GM12872 (cell line): ENCODE data around the gene LPGAT1.

ENCODE experiments used
- TF ChIP-seq, protein P1 (sequence below): IDR thresholded peaks from 3 replicates; pipeline ENCODE4 v1.5.1; 2011; ENCODE audit warnings: low read depth, mild to moderate bottlenecking, low read length, moderate library complexity; ENCODE audit not compliant: insufficient read depth

LPGAT1 gene

DNA sequence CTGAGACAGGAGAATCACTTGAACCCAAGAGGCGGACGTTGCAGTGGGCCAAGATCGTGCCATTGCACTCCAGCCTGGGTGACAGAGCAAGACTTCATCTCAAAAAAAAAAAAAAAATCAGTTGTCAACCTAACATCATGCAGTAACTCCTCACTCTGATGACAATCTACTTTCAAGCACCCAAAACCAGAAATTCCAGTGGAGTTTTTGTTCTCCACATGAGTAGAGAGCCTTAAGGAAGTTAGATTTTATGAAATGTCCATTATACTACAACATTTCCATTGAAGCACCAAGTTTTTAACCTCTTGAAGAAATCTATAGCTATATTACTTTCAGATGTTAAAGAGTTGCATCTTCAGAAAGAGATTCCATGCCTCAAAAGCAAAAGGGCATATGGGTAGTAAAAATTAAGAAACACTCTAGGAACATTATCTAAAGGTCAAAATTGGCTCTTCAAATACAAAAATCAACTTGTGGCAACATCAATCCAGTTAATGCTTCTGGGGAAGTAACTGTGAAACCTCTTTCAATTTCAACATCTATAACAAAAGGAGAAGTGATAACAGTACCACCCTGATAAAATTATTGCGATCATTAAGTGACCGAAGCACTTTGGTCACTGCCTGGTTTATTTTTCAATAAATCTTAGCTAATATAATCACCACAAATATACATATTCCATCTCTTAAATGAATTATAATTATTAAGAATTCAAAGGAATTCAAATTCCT, 7.7 kb downstream of the LPGAT1 start:
- TF ChIP-seq, protein P1, sequence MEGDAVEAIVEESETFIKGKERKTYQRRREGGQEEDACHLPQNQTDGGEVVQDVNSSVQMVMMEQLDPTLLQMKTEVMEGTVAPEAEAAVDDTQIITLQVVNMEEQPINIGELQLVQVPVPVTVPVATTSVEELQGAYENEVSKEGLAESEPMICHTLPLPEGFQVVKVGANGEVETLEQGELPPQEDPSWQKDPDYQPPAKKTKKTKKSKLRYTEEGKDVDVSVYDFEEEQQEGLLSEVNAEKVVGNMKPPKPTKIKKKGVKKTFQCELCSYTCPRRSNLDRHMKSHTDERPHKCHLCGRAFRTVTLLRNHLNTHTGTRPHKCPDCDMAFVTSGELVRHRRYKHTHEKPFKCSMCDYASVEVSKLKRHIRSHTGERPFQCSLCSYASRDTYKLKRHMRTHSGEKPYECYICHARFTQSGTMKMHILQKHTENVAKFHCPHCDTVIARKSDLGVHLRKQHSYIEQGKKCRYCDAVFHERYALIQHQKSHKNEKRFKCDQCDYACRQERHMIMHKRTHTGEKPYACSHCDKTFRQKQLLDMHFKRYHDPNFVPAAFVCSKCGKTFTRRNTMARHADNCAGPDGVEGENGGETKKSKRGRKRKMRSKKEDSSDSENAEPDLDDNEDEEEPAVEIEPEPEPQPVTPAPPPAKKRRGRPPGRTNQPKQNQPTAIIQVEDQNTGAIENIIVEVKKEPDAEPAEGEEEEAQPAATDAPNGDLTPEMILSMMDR: no peak

DNA sequence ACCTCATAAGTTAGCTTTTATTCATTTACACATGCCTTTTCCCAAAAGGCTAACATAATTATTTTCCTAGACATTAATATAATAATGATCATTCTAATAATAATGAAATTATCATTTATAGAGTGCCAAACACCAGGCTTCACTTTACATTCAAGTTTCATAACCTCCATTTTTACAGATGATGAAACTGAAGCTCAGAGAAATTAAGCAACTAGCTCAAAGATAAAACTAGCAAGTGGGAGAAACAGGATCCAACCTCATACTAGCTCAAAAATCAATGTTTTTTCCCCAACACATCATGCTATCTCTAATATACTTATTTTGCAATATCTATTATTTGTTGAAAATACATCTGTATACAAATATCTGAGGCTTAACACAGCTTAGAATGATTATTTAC, 14.0 kb downstream of the LPGAT1 start:
- TF ChIP-seq, protein P1: no peak

DNA sequence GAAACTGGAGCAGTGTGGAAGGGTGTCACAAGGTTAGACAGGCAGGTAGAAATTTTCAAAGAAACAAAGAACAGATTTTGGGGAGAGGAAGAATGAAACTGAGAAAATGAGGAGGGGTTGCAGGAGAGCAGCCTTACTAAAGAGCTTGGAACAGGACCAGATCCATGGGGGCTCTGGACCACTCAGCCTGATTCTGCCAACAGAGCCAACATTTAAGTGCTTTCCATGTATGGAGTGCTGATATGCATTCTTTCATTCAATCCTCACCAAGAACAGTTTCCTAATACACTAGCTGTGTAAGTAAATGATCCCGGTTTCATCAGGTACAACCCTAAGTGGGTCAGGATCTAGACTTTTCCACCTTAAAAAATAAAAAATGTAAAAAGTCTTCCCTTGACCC, 16.2 kb downstream of the LPGAT1 start:
- TF ChIP-seq, protein P1: no peak

DNA sequence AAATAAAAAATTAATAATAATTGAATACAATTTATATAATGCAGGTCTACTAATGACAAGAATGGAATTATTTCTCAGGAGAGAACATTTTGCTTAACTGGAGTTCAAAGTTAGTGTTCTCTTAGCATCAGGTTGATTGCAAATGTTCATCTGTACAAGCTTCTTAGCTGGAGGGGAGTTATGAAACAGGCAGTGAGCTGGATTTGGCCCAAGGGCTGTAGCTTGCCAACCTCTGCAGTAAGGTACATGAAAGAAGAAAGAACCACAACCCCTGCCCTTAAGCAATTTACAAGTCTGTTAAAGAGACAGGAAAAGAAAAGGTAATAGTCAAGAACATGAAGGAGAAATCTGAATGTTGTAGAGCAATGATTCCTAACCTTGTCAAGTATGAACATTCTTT, 17.0 kb downstream of the LPGAT1 start:
- TF ChIP-seq, protein P1: no peak

DNA sequence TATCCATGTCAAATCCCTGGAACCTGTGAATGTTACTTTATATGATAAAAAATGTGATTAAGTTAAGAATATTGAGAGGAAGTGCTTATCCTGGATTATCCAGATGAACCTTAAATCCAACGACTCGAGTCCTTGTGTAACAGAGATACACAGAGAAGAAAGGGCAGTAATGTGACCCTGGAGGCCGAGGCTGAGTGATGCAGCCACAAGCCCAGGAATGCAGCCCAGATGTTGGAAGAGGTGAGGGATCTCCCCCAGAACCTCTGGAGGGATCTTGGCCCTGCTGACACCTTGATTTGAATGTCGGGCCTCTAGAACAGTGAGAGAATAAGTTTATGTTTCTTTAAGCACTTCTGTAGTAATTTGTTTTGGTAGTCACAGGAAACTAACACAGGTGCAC, 18.0 kb downstream of the LPGAT1 start:
- TF ChIP-seq, protein P1: no peak

DNA sequence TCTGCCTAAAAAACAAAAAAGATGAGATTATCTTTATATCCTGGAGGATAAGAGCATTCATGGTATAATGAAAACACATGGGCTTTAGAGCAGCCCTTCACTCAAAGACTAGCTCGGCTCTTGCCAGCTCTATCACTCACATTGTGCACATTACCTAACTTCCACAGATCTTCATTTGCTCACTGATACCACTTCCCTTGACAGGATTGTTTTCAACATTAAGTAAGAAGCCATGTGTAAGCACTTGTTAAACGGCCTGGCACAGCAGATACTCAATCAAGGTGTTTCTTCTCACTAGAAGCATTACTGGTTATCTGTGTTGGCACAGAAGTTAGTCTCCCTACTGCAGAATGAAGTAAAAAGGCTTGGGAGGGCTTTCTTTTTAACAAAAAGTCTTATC, 18.7 kb downstream of the LPGAT1 start:
- TF ChIP-seq, protein P1: no peak

DNA sequence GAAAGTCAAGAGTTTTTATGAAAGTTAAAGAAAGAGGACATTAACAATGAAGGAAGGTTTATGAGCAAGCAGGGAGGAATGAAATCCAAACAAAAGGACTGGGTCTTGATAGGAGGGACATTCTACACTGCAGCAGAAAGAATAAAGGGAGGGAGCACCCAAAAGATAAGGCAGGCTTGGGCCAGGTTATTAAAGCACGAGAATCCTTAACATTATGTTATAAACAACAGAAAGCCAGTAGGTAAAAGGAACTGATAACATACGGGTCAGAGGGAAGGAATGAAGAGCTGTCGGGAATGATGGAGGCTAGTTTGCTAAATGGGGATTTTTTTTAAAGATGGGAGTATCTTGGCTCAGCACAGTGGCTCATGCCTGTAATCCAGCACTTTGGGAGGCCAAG, 19.4 kb downstream of the LPGAT1 start:
- TF ChIP-seq, protein P1: no peak

DNA sequence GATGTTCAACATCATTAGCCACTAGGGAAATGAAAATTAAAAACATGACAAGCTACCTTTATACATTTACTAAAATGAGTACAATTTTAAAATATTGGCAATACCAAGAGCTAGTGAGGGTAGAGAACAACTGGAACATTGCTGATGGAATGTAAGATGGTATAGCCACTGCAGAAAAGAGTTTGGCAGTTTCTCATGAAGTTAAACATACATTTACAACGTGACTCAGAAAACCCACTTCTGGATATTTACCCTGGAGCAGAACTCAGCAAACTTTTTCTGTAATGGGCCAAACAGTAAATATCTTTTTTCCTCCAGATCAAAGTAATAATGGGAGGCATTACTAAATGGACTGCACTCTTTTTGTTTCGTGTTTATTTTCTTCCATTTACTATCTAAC, 22.1 kb downstream of the LPGAT1 start:
- TF ChIP-seq, protein P1: no peak
